Fibroblast of skin of abdomen (primary cell): ENCODE results near the gene RAI1.
"Not testable (repeated sequence)": the region's sequence is repeated elsewhere in the genome, so short reads cannot be mapped to it uniquely, and the experiment has no call there.

ENCODE experiments used
- DNase-seq: peaks from one replicate; pipeline ENCODE4 v3.0.0-alpha.2; 2013

The RAI1 gene

GRCh38 chr17:17680477-17681186, 626 bp upstream of the RAI1 start:
- DNase-seq: no peak

- DNase-seq: no peak
These were observed 560 bp downstream of the RAI1 start for GRCh38 chr17:17681744-17682292.

- no peak for DNase-seq
These were observed 1.1 kb downstream of the RAI1 start for GRCh38 chr17:17682293-17682736.

- DNase-seq: peak; percentile 92
These were observed 1.8 kb downstream of the RAI1 start for GRCh38 chr17:17682737-17683680.

- DNase-seq: no peak
These were observed 2.6 kb downstream of the RAI1 start for GRCh38 chr17:17683710-17684365.

GRCh38 chr17:17684906-17685774, 3.9 kb downstream of the RAI1 start:
- no peak for DNase-seq

GRCh38 chr17:17685775-17686291, 4.6 kb downstream of the RAI1 start:
- DNase-seq: peak; percentile 74

- no peak for DNase-seq
These were observed 8.1 kb downstream of the RAI1 start for GRCh38 chr17:17689312-17689711.

- DNase-seq: not testable (repeated sequence)
These were observed 9.0 kb downstream of the RAI1 start for GRCh38 chr17:17690233-17690632.

- no peak for DNase-seq
These were observed 10.4 kb downstream of the RAI1 start for GRCh38 chr17:17691468-17692263.

- DNase-seq: no peak
These were observed 11.3 kb downstream of the RAI1 start for GRCh38 chr17:17692353-17693252.

GRCh38 chr17:17693253-17694168, 12.3 kb downstream of the RAI1 start:
- DNase-seq: no peak

- peak; percentile 60 for DNase-seq
These were observed 13.2 kb downstream of the RAI1 start for GRCh38 chr17:17694169-17695081.

- DNase-seq: no peak
These were observed 14.8 kb downstream of the RAI1 start for GRCh38 chr17:17696085-17696484.

GRCh38 chr17:17696882-17697633, 15.8 kb downstream of the RAI1 start:
- no peak for DNase-seq

GRCh38 chr17:17698371-17698770, 17.1 kb downstream of the RAI1 start:
- no peak for DNase-seq
